Psoas muscle (tissue), 8 donors: Measurements from ENCODE around the gene OSMR. TPM values are rescaled to one million over a fixed set of nuclear protein-coding genes. Genes with fewer than 3 reads are reported as not detected.

ENCODE experiments used
- ATAC-seq, 4 donors: fragments of 200-7000 bp; cut with Tn5 transposase; one replicate each; pipeline ENCODE4 v1.9.1; 2020; ENCODE audit warnings: moderate library complexity in 3 of 4, mild to moderate bottlenecking in 2 of 4
- DNase-seq, 2 donors: peaks; one replicate each; pipeline ENCODE4 v3.0.0-alpha.2; 2020
- H3K27ac ChIP-seq: fragments of 200-600 bp; one replicate; pipeline ENCODE4 v1.8.0; 2022
- H3K27me3 ChIP-seq, 3 donors: fragments of 200-600 bp in 1 of 3; one replicate each; pipeline versions ENCODE4 v1.6.1 to v1.8.0; 2013 to 2022; ENCODE audit warnings: low read length in 2 of 3, mild to moderate bottlenecking in 2 of 3, moderate library complexity in 1 of 3; ENCODE audit not compliant: insufficient read depth in 3 of 3
- H3K36me3 ChIP-seq, 2 donors: fragments of 200-600 bp in 1 of 2; one replicate each; pipeline versions ENCODE4 v1.6.1 to v1.8.0; 2013 to 2022; ENCODE audit warnings: low read depth in 1 of 2, mild to moderate bottlenecking in 1 of 2, moderate library complexity in 1 of 2; ENCODE audit not compliant: insufficient read depth in 1 of 2
- H3K4me1 ChIP-seq: fragments of 200-600 bp; one replicate; pipeline ENCODE4 v1.8.0; 2022
- H3K4me3 ChIP-seq: fragments of 200-600 bp; one replicate; pipeline ENCODE4 v1.8.0; 2022; ENCODE audit warnings: mild to moderate bottlenecking
- H3K9me3 ChIP-seq: fragments of 200-600 bp; one replicate; pipeline ENCODE4 v1.8.0; 2022
- WGBS, 3 donors: extraction: QIAGEN DNeasy Blood & Tissue Kit; methylation state at CpG; one replicate each; pipeline versions ENCODE4 v1.1.6 to v1.1.7; 2013; 5-methylcytosine and 5-hydroxymethylcytosine counted together
- intact Hi-C, 2 donors: fragments of 100-400 bp; cut with DNase I; formaldehyde crosslinking; loops; one replicate each; pipeline versions ENCODE4 v1.11.0 to v1.14.2; 2022
- polyA plus RNA-seq, 3 donors: library from polyadenylated mRNA; stranded (reverse); fragments of 200-250 nt; gene quantifications; one replicate each; pipeline ENCODE4 v1.2.3, GENCODE V29; 2013
- total RNA-seq, 4 donors: library from RNA; stranded (reverse); fragmentation: NEBNext Ultra II Directional in 2 of 4; extraction: Animal tissue kit (Norgen Biotek cat#: 25700) in 2 of 4; gene quantifications; one replicate each; pipeline versions ENCODE4 v1.2.1 to v1.2.4, GENCODE V29; 2021 to 2023
- TF ChIP-seq, protein P1 (sequence below): fragments of 200-600 bp; IDR thresholded peaks from one replicate; pipeline ENCODE4 v1.8.0; 2022; ENCODE audit warnings: antibody characterized with exemption
- donor health status: healthy with polysubstance abuse.
- donor health status: DM: no; HTN: no; CAD: no; lungs with moderate emphysema.
- donor health status: Bipolar disorder and iron deficiency.
- donor health status: healthy.
- donor health status: DM: yes; HTN: yes; CAD: no.
- donor health status: DM: no; HTN: no; CAD: no.
- donor health status: DM: no; HTN: no; CAD: no.
- donor health status: DM: yes; HTN: yes; CAD: no.

OSMR gene
- total and polyA plus RNA-seq, 7 donors, result 3.2 to 27.0 (median 9.9) TPM

DNA sequence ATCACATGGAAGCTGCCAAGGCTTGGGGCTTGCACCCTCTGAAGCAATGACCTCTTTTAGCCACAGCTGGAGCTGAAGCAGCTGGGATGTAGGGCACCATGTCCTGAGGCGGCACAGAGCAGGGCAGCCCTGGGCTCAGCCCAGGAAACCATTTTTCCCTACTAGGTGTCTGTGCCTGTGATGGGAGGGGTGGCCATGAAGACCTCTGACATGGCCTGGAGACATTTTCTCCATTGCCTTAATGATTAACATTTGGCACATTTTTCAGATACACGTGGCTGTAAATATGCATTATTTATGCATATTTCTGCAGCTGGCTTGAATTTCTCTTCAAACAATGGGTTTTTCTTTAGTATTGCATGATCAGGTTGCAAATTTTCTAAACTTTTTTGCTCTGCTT, 81.7 kb downstream of the OSMR start:
- H3K27me3 ChIP-seq, result no peaks in the 10 kb centered on the region
- ATAC-seq, result no peak
- H3K4me3 ChIP-seq, result no peak overlapping the region
- H3K4me1 ChIP-seq, result no peaks in the 10 kb centered on the region
- intact Hi-C loops, result loop anchor here (10.0 kb wide), 2 partner anchors 93 to 503 kb away; no protein-coding TSS in a partner anchor
- TF ChIP-seq, protein P1, sequence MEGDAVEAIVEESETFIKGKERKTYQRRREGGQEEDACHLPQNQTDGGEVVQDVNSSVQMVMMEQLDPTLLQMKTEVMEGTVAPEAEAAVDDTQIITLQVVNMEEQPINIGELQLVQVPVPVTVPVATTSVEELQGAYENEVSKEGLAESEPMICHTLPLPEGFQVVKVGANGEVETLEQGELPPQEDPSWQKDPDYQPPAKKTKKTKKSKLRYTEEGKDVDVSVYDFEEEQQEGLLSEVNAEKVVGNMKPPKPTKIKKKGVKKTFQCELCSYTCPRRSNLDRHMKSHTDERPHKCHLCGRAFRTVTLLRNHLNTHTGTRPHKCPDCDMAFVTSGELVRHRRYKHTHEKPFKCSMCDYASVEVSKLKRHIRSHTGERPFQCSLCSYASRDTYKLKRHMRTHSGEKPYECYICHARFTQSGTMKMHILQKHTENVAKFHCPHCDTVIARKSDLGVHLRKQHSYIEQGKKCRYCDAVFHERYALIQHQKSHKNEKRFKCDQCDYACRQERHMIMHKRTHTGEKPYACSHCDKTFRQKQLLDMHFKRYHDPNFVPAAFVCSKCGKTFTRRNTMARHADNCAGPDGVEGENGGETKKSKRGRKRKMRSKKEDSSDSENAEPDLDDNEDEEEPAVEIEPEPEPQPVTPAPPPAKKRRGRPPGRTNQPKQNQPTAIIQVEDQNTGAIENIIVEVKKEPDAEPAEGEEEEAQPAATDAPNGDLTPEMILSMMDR, result no peak
- no peak overlapping the region for H3K27ac ChIP-seq
- 49 to 68% (median 65%) methylated on average over 2 of the region's 2 CpGs for WGBS, 3 donors
- DNase-seq, result no peak
- no peaks in the 10 kb centered on the region for H3K9me3 ChIP-seq
- H3K36me3 ChIP-seq, result peaks cover 18 to 44% of the 10 kb centered on the region in 2 donors

DNA sequence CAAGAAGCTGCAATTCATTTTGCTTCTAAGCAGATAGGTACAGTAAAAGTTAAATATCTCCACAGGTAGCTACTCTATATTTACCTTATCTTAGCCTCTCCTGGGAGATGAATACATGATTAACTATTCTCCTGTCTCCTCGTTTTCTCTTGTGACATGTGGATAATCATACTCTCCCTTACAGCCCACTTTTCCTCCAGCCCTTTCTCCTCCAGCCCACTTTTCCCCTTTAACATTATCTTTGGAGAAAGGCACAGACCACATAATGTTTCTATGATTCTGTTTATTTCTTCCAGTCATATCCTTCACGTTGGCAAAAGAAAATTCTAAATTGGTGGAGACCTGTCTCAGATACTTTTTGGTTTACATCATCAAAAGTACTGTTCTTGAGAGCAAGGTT, 84.0 kb downstream of the OSMR start:
- ATAC-seq, result no peak
- Histone ChIP-seq H3K36me3 (peaks cover 11 to 45% of the 10 kb centered on the region in 2 donors), H3K4me3 (no peak overlapping the region), H3K27ac (no peak overlapping the region), H3K9me3 (no peaks in the 10 kb centered on the region), H3K27me3 (no peaks in the 10 kb centered on the region), H3K4me1 (no peaks in the 10 kb centered on the region)
- intact Hi-C loops, result loop anchor here (10.0 kb wide), 2 partner anchors 95 to 505 kb away; no protein-coding TSS in a partner anchor
- 61 to 69% (median 65%) methylated on average over 2 of the region's 2 CpGs for WGBS, 3 donors
- TF ChIP-seq, protein P1, result no peak
- no peak for DNase-seq

DNA sequence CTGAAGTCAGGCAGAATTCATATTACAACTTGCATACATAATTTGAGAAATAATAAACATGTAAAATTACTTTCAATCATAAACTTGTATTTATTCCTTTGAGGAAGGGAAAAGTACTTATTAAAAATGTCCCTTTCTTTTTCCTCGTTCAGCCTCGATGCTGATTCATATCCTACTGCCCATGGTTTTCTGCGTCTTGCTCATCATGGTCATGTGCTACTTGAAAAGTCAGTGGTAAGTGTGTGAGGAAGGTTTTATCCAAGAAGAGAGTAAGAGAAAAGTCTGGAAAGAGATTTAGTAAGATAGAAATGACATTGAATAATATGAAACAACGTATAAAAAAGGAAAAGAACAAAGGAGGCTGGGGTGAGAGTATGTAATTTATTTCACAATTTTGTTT, 85.9 kb downstream of the OSMR start:
- Histone ChIP-seq H3K4me1 (no peaks in the 10 kb centered on the region), H3K27ac (no peak overlapping the region), H3K9me3 (no peaks in the 10 kb centered on the region), H3K27me3 (no peaks in the 10 kb centered on the region), H3K4me3 (no peak overlapping the region), H3K36me3 (peaks cover 5 to 44% of the 10 kb centered on the region in 2 donors)
- ATAC-seq, result no peak
- WGBS, 3 donors, result 91 to 95% (median 92%) methylated on average over 4 of the region's 4 CpGs
- intact Hi-C loops, result no loop called here
- no peak for DNase-seq
- TF ChIP-seq, protein P1, result no peak

DNA sequence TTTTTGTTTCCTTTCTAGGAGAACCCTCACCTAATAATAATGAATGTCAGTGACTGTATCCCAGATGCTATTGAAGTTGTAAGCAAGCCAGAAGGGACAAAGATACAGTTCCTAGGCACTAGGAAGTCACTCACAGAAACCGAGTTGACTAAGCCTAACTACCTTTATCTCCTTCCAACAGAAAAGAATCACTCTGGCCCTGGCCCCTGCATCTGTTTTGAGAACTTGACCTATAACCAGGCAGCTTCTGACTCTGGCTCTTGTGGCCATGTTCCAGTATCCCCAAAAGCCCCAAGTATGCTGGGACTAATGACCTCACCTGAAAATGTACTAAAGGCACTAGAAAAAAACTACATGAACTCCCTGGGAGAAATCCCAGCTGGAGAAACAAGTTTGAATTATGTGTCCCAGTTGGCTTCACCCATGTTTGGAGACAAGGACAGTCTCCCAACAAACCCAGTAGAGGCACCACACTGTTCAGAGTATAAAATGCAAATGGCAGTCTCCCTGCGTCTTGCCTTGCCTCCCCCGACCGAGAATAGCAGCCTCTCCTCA, 87.1 kb downstream of the OSMR start:
- Histone ChIP-seq H3K4me3 (no peak overlapping the region), H3K27ac (no peak overlapping the region), H3K27me3 (no peaks in the 10 kb centered on the region), H3K4me1 (no peaks in the 10 kb centered on the region), H3K36me3 (peaks cover 3 to 54% of the 10 kb centered on the region in 2 donors), H3K9me3 (no peaks in the 10 kb centered on the region)
- intact Hi-C loops, result no loop called here
- ATAC-seq (no peak), DNase-seq (no peak)
- WGBS, 3 donors, result 82 to 91% (median 82%) methylated on average over 4 of the region's 4 CpGs
- TF ChIP-seq, protein P1, result no peak

DNA sequence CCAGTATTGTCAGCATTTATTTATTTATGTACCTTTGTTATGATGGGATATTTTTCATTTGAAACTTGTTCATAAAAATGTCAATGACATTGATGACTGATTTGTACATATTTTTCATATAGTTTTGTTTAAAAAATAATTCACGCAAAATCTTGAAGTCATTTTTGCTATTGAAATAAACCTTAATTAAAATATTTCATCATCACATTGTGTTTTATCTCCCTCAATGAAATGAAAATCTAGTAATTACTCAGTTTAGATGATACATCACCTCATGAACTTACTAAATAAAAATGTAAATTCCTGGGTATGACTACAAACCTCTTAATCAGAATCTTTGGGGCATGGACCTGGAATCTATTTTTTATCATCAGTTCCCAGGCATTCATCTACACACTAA, 89.6 kb downstream of the OSMR start:
- ATAC-seq, result no peak
- TF ChIP-seq, protein P1, result no peak
- WGBS, 3 donors, result 54 to 98% (median 96%) methylated on average over 1 of the region's 1 CpG
- Histone ChIP-seq H3K4me3 (no peak overlapping the region), H3K4me1 (no peaks in the 10 kb centered on the region), H3K36me3 (peaks cover 0 to 78% of the 10 kb centered on the region in 2 donors), H3K27ac (no peak overlapping the region), H3K27me3 (no peaks in the 10 kb centered on the region), H3K9me3 (no peaks in the 10 kb centered on the region)
- DNase-seq, result no peak
- intact Hi-C loops, result no loop called here
